Smooth muscle cell (in vitro differentiated cells): ENCODE data around the gene KRTAP5-5. TPM values are rescaled to one million over a fixed set of nuclear protein-coding genes. Genes with fewer than 3 reads are reported as not detected.

Experiments
- DNase-seq: peaks from one replicate; lab custom pipeline; 2025; ENCODE audit not compliant: unreplicated experiment; lab: John Stamatoyannopoulos, UW
- H2AFZ ChIP-seq: fragments of 200-600 bp; sonication (generic); 2 replicates; pipeline ENCODE4 v1.6.0; 2016; ENCODE audit warnings: antibody characterized with exemption, low read depth, mild to moderate bottlenecking
- H3F3A ChIP-seq: fragments of 200-600 bp; sonication (generic); 2 replicates; pipeline ENCODE4 v1.6.0; 2017; ENCODE audit warnings: antibody characterized with exemption, low read depth
- H3K27ac ChIP-seq: fragments of 200-600 bp; sonication (generic); 2 replicates; pipeline ENCODE4 v1.5.1; 2016; ENCODE audit warnings: low read depth, mild to moderate bottlenecking
- H3K27me3 ChIP-seq: fragments of 200-600 bp; sonication (generic); 2 replicates; pipeline ENCODE4 v1.6.1; 2016; ENCODE audit warnings: low read depth, mild to moderate bottlenecking
- H3K36me3 ChIP-seq: fragments of 200-600 bp; sonication (generic); 2 replicates; pipeline ENCODE4 v1.5.1; 2016; ENCODE audit warnings: low read depth
- H3K4me1 ChIP-seq: fragments of 200-600 bp; sonication (generic); 2 replicates; pipeline ENCODE4 v1.5.1; 2016; ENCODE audit warnings: low read depth
- H3K4me2 ChIP-seq: fragments of 200-600 bp; sonication (generic); 2 replicates; pipeline ENCODE4 v1.6.0; 2016; ENCODE audit warnings: mild to moderate bottlenecking
- H3K4me3 ChIP-seq: fragments of 200-600 bp; sonication (generic); 2 replicates; pipeline ENCODE4 v1.5.1; 2016; ENCODE audit warnings: mild to moderate bottlenecking
- H3K79me2 ChIP-seq: fragments of 200-600 bp; sonication (generic); 2 replicates; pipeline ENCODE4 v1.6.0; 2016; ENCODE audit warnings: low read depth, mild to moderate bottlenecking
- H3K9ac ChIP-seq: fragments of 200-600 bp; sonication (generic); 2 replicates; pipeline ENCODE4 v1.6.0; 2016; ENCODE audit warnings: low read depth
- H3K9me3 ChIP-seq: fragments of 200-600 bp; sonication (generic); replicated peaks from 2 replicates; pipeline ENCODE4 v1.5.1; 2016; ENCODE audit warnings: low read depth
- H4K20me1 ChIP-seq: fragments of 200-600 bp; sonication (generic); 2 replicates; pipeline ENCODE4 v1.6.0; 2016; ENCODE audit warnings: low read depth
- WGBS: methylation state at CpG from one replicate; pipeline ENCODE4 v1.1.7; 2016; ENCODE audit warnings: low lambda C conversion rate; 5-methylcytosine and 5-hydroxymethylcytosine counted together
- polyA plus RNA-seq: library from polyadenylated mRNA; unstranded; fragments of >200 nt; fragmentation: Nextera tagmentation; extraction: Ambion mirVana; gene quantifications from 2 replicates; pipeline ENCODE4 v1.2.1, GENCODE V29; 2016
- total RNA-seq: library from RNA; depleted of rRNA; stranded (reverse); fragments of >200 nt; gene quantifications from 2 replicates; pipeline ENCODE4 v1.2.3, GENCODE V29; 2014
- TF ChIP-seq, protein P1 (sequence below): fragments of 200-600 bp; sonication (generic); IDR thresholded peaks from 2 replicates; pipeline ENCODE4 v1.5.1; 2017; ENCODE audit warnings: borderline replicate concordance, mild to moderate bottlenecking, antibody characterized with exemption; ENCODE audit not compliant: insufficient read depth, poor library complexity, severe bottlenecking

The KRTAP5-5 gene
- total and polyA plus RNA-seq, 2 experiments from 2014 or later: not detected

DNA sequence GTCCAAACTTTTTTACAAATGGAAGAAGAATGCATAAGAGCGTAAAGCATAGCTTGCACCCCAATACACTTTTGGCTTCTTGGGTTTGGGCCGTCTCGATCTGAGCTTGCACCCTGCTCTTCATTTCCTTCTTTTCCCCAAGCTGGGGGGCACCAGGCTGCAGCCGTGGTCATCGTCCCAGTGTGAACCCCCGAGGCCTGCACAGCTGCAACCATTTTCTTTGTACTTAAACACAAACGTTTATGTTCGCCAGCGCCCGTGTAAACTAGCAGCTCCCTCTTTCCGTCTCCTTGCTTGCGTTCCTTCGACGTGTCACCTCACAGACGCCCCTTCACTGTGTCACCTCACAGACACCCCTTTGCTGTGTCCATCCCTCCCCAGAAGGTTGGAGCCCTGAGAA, 10.1 kb downstream of the KRTAP5-5 start:
- no peak for DNase-seq
- H3K27ac ChIP-seq: no peak overlapping the region
- no peaks in the 10 kb centered on the region for H3K36me3 ChIP-seq
- no peaks in the 10 kb centered on the region for H3K4me1 ChIP-seq
- no peak overlapping the region for H3K4me2 ChIP-seq
- H3F3A ChIP-seq: no peaks in the 10 kb centered on the region
- no peak overlapping the region for H3K9ac ChIP-seq
- H4K20me1 ChIP-seq: no peaks in the 10 kb centered on the region
- no peak overlapping the region for H3K4me3 ChIP-seq
- TF ChIP-seq, protein P1, sequence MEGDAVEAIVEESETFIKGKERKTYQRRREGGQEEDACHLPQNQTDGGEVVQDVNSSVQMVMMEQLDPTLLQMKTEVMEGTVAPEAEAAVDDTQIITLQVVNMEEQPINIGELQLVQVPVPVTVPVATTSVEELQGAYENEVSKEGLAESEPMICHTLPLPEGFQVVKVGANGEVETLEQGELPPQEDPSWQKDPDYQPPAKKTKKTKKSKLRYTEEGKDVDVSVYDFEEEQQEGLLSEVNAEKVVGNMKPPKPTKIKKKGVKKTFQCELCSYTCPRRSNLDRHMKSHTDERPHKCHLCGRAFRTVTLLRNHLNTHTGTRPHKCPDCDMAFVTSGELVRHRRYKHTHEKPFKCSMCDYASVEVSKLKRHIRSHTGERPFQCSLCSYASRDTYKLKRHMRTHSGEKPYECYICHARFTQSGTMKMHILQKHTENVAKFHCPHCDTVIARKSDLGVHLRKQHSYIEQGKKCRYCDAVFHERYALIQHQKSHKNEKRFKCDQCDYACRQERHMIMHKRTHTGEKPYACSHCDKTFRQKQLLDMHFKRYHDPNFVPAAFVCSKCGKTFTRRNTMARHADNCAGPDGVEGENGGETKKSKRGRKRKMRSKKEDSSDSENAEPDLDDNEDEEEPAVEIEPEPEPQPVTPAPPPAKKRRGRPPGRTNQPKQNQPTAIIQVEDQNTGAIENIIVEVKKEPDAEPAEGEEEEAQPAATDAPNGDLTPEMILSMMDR: no peak
- no peaks in the 10 kb centered on the region for H3K79me2 ChIP-seq
- no peak overlapping the region for H2AFZ ChIP-seq
- peaks cover 5% of the 10 kb centered on the region for H3K27me3 ChIP-seq
- 91% methylated on average over 15 of the region's 15 CpGs for WGBS
- no peaks in the 10 kb centered on the region for H3K9me3 ChIP-seq

DNA sequence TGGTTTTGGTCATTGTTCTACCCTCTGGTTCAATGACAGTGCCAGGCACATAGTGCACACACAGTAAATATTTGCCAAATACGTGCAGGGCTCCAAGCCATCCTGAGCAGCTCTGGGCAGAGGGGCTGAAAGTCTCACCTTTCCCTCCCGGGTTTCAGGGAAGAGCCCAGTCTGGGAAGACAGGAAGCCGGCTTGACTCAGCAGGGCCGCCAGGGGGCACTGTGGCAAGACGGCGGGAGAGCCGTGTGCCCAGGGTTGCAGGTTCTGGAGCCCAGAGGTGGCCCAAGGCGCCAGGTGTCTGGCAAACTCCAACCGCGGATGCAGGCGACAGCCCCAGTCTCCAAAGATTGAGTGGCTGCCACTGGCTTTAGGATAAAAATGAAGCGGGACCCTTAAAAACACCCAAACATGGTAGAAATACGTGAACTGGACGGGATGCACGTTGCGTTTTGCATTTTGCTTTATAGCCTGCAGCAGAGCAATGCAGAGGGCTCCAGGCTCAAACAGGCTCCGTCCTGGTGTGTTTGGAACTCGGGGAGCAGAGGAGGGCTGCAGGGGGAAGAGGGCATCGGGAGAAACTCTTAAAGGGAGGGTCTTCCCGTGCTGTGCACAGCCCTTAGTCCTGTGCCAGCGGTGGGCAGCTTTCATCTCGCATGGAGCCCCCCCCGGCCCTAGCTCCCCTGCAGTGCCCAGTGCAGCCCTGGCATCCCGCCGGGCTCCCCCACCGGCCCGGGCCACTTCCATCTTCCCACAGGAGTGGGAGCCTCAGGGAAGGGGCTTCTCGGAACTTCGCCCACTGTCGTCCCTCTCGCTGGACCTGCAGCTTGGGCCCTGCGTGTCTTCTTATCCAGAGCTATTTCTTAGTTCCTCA, 10.7 kb downstream of the KRTAP5-5 start:
- no peak overlapping the region for H2AFZ ChIP-seq
- no peaks in the 10 kb centered on the region for H3K79me2 ChIP-seq
- no peaks in the 10 kb centered on the region for H3K9me3 ChIP-seq
- TF ChIP-seq, protein P1: peak; percentile 81
- H3K9ac ChIP-seq: no peak overlapping the region
- no peak overlapping the region for H3K4me2 ChIP-seq
- H3K36me3 ChIP-seq: no peaks in the 10 kb centered on the region
- no peaks in the 10 kb centered on the region for H4K20me1 ChIP-seq
- no peaks in the 10 kb centered on the region for H3F3A ChIP-seq
- H3K4me1 ChIP-seq: no peaks in the 10 kb centered on the region
- H3K27me3 ChIP-seq: peaks cover 5% of the 10 kb centered on the region
- DNase-seq: no peak
- 53% methylated on average over 29 of the region's 32 CpGs for WGBS
- no peak overlapping the region for H3K4me3 ChIP-seq
- H3K27ac ChIP-seq: no peak overlapping the region

DNA sequence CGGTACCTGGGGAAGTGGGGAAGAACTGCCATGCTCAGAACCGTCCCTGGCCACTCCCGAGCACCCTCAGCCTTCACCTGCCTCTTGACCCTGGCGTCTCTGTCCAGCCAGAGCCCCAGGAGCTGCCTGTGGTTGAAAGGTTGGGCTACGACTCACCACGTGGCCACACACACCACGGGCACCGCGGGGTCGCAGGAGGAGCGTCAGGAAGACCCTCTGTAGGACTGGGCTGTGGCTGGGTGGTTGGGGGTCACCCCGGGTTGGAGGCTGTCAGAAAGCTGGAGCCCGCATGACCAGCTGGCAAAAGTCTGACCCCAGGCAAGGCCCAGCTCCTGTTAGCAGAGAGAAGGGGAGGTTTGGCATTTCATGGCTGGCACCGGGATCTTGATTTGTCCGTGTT, 11.5 kb downstream of the KRTAP5-5 start:
- Histone ChIP-seq H3K9ac (no peak overlapping the region), H3K9me3 (no peaks in the 10 kb centered on the region), H3K27me3 (no peaks in the 10 kb centered on the region), H3F3A (no peaks in the 10 kb centered on the region), H2AFZ (no peak overlapping the region), H3K79me2 (no peaks in the 10 kb centered on the region), H4K20me1 (no peaks in the 10 kb centered on the region), H3K27ac (no peak overlapping the region), H3K4me3 (no peak overlapping the region), H3K4me1 (no peaks in the 10 kb centered on the region), H3K36me3 (no peaks in the 10 kb centered on the region), H3K4me2 (no peak overlapping the region)
- TF ChIP-seq, protein P1: no peak
- 90% methylated on average over 15 of the region's 15 CpGs for WGBS
- DNase-seq: no peak
